Liver (tissue), 9 donors: ENCODE data around the gene ADAMTS6. TPM values are rescaled to one million over a fixed set of nuclear protein-coding genes. Genes with fewer than 3 reads are reported as not detected.

ENCODE experiments used
- DNase-seq: peaks from one replicate; pipeline ENCODE4 v3.0.0-alpha.2; 2017; ENCODE audit warnings: low spot score
- H3K27ac ChIP-seq, 2 donors: one replicate each; pipeline ENCODE4 v1.7.0; 2013; ENCODE audit warnings: inconsistent platforms in 2 of 2, low read length in 2 of 2, control low read depth in 1 of 2, low read depth in 1 of 2, mild to moderate bottlenecking in 1 of 2
- H3K27me3 ChIP-seq, 4 donors: one replicate each; pipeline versions ENCODE4 v1.6.1 to v1.7.0; 2013; ENCODE audit warnings: low read length in 3 of 4, inconsistent platforms in 1 of 4, mild to moderate bottlenecking in 1 of 4, moderate library complexity in 1 of 4; ENCODE audit not compliant: control insufficient read depth in 4 of 4, insufficient read depth in 4 of 4
- H3K36me3 ChIP-seq, 4 donors: one replicate each; pipeline versions ENCODE4 v1.6.1 to v1.7.0; 2013; ENCODE audit warnings: low read length in 3 of 4, mild to moderate bottlenecking in 3 of 4, low read depth in 1 of 4, moderate library complexity in 1 of 4; ENCODE audit not compliant: control insufficient read depth in 4 of 4, insufficient read depth in 3 of 4
- H3K4me1 ChIP-seq, 4 donors: one replicate each; pipeline versions ENCODE4 v1.6.1 to v1.7.0; 2013; ENCODE audit warnings: low read length in 3 of 4, mild to moderate bottlenecking in 3 of 4, moderate library complexity in 1 of 4; ENCODE audit not compliant: control insufficient read depth in 4 of 4, insufficient read depth in 4 of 4
- H3K4me3 ChIP-seq, 3 donors: one replicate each; pipeline versions ENCODE4 v1.6.1 to v1.7.0; 2013; ENCODE audit warnings: low read length in 3 of 3, control low read depth in 1 of 3, low read depth in 1 of 3, mild to moderate bottlenecking in 1 of 3
- H3K9ac ChIP-seq, 2 donors: one replicate each; pipeline ENCODE4 v1.7.0; 2013; ENCODE audit warnings: low read length in 2 of 2, mild to moderate bottlenecking in 2 of 2, moderate library complexity in 2 of 2, control low read depth in 1 of 2, low read depth in 1 of 2
- H3K9me3 ChIP-seq, 4 donors: one replicate each; pipeline versions ENCODE4 v1.6.1 to v1.7.0; 2013; ENCODE audit warnings: low read length in 3 of 4; ENCODE audit not compliant: control insufficient read depth in 4 of 4
- ATF3 ChIP-seq: IDR thresholded peaks from 2 replicates; pipeline ENCODE4 v1.6.1; 2016; ENCODE audit warnings: antibody characterized with exemption
- EGR1 ChIP-seq, 2 donors: IDR thresholded peaks; 2 replicates each; pipeline ENCODE4 v1.6.1; 2016 to 2018; ENCODE audit warnings: antibody characterized with exemption in 2 of 2, low read depth in 2 of 2
- FOXA1 ChIP-seq: IDR thresholded peaks from 2 replicates; pipeline ENCODE4 v1.6.1; 2016; ENCODE audit warnings: antibody characterized with exemption
- FOXA2 ChIP-seq: IDR thresholded peaks from 2 replicates; pipeline ENCODE4 v1.6.1; 2016; ENCODE audit warnings: antibody characterized with exemption
- GABPA ChIP-seq, 2 donors: IDR thresholded peaks in 1 of 2; conservative IDR thresholded peaks in 1 of 2; 2 replicates each; pipeline ENCODE4 v1.6.1; 2016; ENCODE audit warnings: antibody characterized with exemption in 2 of 2, mild to moderate bottlenecking in 1 of 2, moderate library complexity in 1 of 2
- HNF4A ChIP-seq, 2 donors: conservative IDR thresholded peaks; 2 replicates each; pipeline ENCODE4 v1.6.1; 2016; ENCODE audit warnings: antibody characterized with exemption in 2 of 2, mild to moderate bottlenecking in 2 of 2
- HNF4G ChIP-seq: IDR thresholded peaks from 2 replicates; pipeline ENCODE4 v1.6.1; 2016; ENCODE audit warnings: antibody characterized with exemption
- JUND ChIP-seq, 2 donors: IDR thresholded peaks; 2 replicates each; pipeline ENCODE4 v1.6.1; 2016; ENCODE audit warnings: antibody characterized with exemption in 2 of 2
- NR2F2 ChIP-seq: IDR thresholded peaks from 2 replicates; pipeline ENCODE4 v1.6.1; 2016; ENCODE audit warnings: antibody characterized with exemption
- RAD21 ChIP-seq, 2 donors: IDR thresholded peaks; 2 replicates each; pipeline ENCODE4 v1.6.1; 2016; ENCODE audit warnings: antibody characterized with exemption in 2 of 2, mild to moderate bottlenecking in 2 of 2
- RXRA ChIP-seq, 2 donors: IDR thresholded peaks; 2 replicates each; pipeline ENCODE4 v1.6.1; 2017 to 2018; ENCODE audit warnings: antibody characterized with exemption in 2 of 2, mild to moderate bottlenecking in 1 of 2
- SP1 ChIP-seq: IDR thresholded peaks from 2 replicates; pipeline ENCODE4 v1.6.1; 2018; ENCODE audit warnings: antibody characterized with exemption, mild to moderate bottlenecking
- TAF1 ChIP-seq: conservative IDR thresholded peaks from 2 replicates; pipeline ENCODE4 v1.6.1; 2016; ENCODE audit warnings: antibody characterized with exemption, mild to moderate bottlenecking
- YY1 ChIP-seq: IDR thresholded peaks from 2 replicates; pipeline ENCODE4 v1.6.1; 2016; ENCODE audit warnings: antibody characterized with exemption, mild to moderate bottlenecking
- ZBTB33 ChIP-seq: IDR thresholded peaks from 2 replicates; pipeline ENCODE4 v1.6.1; 2016; ENCODE audit warnings: antibody characterized with exemption
- WGBS: extraction: QIAGEN DNeasy Blood & Tissue Kit; methylation state at CpG from one replicate; pipeline ENCODE4 v1.1.7; 2013; 5-methylcytosine and 5-hydroxymethylcytosine counted together
- polyA plus RNA-seq, 2 donors: library from polyadenylated mRNA; stranded (reverse) in 1 of 2; unstranded in 1 of 2; fragments of 200-250 nt in 1 of 2; fragments of >200 nt in 1 of 2; fragmentation: Nextera tagmentation in 1 of 2; extraction: Ambion mirVana in 1 of 2; gene quantifications; one replicate each; pipeline versions ENCODE4 v1.2.1 to v1.2.3, GENCODE V29; 2013 to 2015
- total RNA-seq, 2 donors: library from RNA; depleted of rRNA; stranded (reverse); fragments of >200 nt; gene quantifications; one replicate each; pipeline ENCODE4 v1.2.3, GENCODE V29; 2014
- TF ChIP-seq, protein P1 (sequence below): IDR thresholded peaks from 2 replicates; pipeline ENCODE4 v1.6.1; 2016; ENCODE audit warnings: antibody characterized with exemption
- TF ChIP-seq, protein P2 (sequence below): fragments of 150-350 bp; IDR thresholded peaks from 2 replicates; pipeline ENCODE4 v1.5.1; 2017; ENCODE audit warnings: improper control_type of control experiment, low read depth, low read length; ENCODE audit not compliant: missing input control
- TF ChIP-seq, protein P3 (sequence below): IDR thresholded peaks from 2 replicates; pipeline ENCODE4 v1.6.1; 2016; ENCODE audit warnings: antibody characterized with exemption, mild to moderate bottlenecking
- donor health status: healthy.
- donor health status: healthy.
- donor health status: healthy.
- donor health status: healthy.
- donor health status: healthy.

ADAMTS6 gene
- total and polyA plus RNA-seq, 4 donors: 0.06 to 2.0 (median 0.59) TPM

GRCh38 chr5:65383859-65384258 is 97.9 kb downstream of the ADAMTS6 start:
- no peaks in the 10 kb centered on the region for H3K36me3 ChIP-seq
- H3K27ac ChIP-seq: no peak overlapping the region
- no peaks in the 10 kb centered on the region for H3K9me3 ChIP-seq
- H3K4me3 ChIP-seq: no peak overlapping the region
- H3K4me1 ChIP-seq: no peaks in the 10 kb centered on the region
- no peaks in the 10 kb centered on the region for H3K27me3 ChIP-seq
- no peak for TF ChIP-seq ATF3
- TF ChIP-seq, protein P1, sequence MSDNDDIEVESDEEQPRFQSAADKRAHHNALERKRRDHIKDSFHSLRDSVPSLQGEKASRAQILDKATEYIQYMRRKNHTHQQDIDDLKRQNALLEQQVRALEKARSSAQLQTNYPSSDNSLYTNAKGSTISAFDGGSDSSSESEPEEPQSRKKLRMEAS: no peak
- TF ChIP-seq, protein P2, sequence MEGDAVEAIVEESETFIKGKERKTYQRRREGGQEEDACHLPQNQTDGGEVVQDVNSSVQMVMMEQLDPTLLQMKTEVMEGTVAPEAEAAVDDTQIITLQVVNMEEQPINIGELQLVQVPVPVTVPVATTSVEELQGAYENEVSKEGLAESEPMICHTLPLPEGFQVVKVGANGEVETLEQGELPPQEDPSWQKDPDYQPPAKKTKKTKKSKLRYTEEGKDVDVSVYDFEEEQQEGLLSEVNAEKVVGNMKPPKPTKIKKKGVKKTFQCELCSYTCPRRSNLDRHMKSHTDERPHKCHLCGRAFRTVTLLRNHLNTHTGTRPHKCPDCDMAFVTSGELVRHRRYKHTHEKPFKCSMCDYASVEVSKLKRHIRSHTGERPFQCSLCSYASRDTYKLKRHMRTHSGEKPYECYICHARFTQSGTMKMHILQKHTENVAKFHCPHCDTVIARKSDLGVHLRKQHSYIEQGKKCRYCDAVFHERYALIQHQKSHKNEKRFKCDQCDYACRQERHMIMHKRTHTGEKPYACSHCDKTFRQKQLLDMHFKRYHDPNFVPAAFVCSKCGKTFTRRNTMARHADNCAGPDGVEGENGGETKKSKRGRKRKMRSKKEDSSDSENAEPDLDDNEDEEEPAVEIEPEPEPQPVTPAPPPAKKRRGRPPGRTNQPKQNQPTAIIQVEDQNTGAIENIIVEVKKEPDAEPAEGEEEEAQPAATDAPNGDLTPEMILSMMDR: no peak
- no peak for TF ChIP-seq RAD21 (IDR thresholded peaks at IDR 0.05)
- TF ChIP-seq JUND (IDR thresholded peaks at IDR 0.05): no peak
- no peak for TF ChIP-seq FOXA1
- no peak for TF ChIP-seq HNF4G
- TF ChIP-seq RXRA (IDR thresholded peaks at IDR 0.05): no peak
- TF ChIP-seq GABPA (IDR thresholded peaks at IDR 0.05 in 1 of 2, conservative IDR thresholded peaks at IDR 0.05 in 1 of 2): no peak
- no peak for TF ChIP-seq EGR1 (IDR thresholded peaks at IDR 0.05; ENCODE audit: low read depth in 2 of 2)
- no peak for TF ChIP-seq ZBTB33
- no peak for TF ChIP-seq NR2F2
- no peak for TF ChIP-seq FOXA2
- no peak for TF ChIP-seq TAF1
- TF ChIP-seq SP1: no peak
- TF ChIP-seq, protein P3, sequence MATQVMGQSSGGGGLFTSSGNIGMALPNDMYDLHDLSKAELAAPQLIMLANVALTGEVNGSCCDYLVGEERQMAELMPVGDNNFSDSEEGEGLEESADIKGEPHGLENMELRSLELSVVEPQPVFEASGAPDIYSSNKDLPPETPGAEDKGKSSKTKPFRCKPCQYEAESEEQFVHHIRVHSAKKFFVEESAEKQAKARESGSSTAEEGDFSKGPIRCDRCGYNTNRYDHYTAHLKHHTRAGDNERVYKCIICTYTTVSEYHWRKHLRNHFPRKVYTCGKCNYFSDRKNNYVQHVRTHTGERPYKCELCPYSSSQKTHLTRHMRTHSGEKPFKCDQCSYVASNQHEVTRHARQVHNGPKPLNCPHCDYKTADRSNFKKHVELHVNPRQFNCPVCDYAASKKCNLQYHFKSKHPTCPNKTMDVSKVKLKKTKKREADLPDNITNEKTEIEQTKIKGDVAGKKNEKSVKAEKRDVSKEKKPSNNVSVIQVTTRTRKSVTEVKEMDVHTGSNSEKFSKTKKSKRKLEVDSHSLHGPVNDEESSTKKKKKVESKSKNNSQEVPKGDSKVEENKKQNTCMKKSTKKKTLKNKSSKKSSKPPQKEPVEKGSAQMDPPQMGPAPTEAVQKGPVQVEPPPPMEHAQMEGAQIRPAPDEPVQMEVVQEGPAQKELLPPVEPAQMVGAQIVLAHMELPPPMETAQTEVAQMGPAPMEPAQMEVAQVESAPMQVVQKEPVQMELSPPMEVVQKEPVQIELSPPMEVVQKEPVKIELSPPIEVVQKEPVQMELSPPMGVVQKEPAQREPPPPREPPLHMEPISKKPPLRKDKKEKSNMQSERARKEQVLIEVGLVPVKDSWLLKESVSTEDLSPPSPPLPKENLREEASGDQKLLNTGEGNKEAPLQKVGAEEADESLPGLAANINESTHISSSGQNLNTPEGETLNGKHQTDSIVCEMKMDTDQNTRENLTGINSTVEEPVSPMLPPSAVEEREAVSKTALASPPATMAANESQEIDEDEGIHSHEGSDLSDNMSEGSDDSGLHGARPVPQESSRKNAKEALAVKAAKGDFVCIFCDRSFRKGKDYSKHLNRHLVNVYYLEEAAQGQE: no peak
- TF ChIP-seq HNF4A (conservative IDR thresholded peaks at IDR 0.05): no peak
- TF ChIP-seq YY1: no peak
- no peak overlapping the region for H3K9ac ChIP-seq
- no peak for DNase-seq
- 87% methylated on average over 7 of the region's 7 CpGs for WGBS

- no peaks in the 10 kb centered on the region for H3K9me3 ChIP-seq
- no peaks in the 10 kb centered on the region for H3K4me1 ChIP-seq
- H3K9ac ChIP-seq: no peak overlapping the region
- H3K27me3 ChIP-seq: no peaks in the 10 kb centered on the region
- DNase-seq: no peak
- no peak overlapping the region for H3K27ac ChIP-seq
- H3K36me3 ChIP-seq: no peaks in the 10 kb centered on the region
- no peak overlapping the region for H3K4me3 ChIP-seq
- WGBS: 84% methylated on average over 1 of the region's 1 CpG
- TF ChIP-seq FOXA2 (no peak), RXRA (IDR thresholded peaks at IDR 0.05) (no peak), HNF4G (no peak), RAD21 (IDR thresholded peaks at IDR 0.05) (no peak), JUND (IDR thresholded peaks at IDR 0.05) (no peak), YY1 (no peak), FOXA1 (no peak), EGR1 (IDR thresholded peaks at IDR 0.05; ENCODE audit: low read depth in 2 of 2) (no peak), NR2F2 (no peak)
- TF ChIP-seq, protein P2: no peak
- TF ChIP-seq, protein P3: no peak
These were observed 99.1 kb downstream of the ADAMTS6 start for GRCh38 chr5:65382582-65382981.
